ENCODE data around the gene RNF220. TPM values are rescaled to one million over a fixed set of nuclear protein-coding genes. Genes with fewer than 3 reads are reported as not detected.

The RNF220 gene
- total and polyA plus RNA-seq, 2 of the 13 experiments (the other 11 are each of a cell fraction or from before 2014, with no cell fraction given) = 48.2 to 72.1 TPM

DNA sequence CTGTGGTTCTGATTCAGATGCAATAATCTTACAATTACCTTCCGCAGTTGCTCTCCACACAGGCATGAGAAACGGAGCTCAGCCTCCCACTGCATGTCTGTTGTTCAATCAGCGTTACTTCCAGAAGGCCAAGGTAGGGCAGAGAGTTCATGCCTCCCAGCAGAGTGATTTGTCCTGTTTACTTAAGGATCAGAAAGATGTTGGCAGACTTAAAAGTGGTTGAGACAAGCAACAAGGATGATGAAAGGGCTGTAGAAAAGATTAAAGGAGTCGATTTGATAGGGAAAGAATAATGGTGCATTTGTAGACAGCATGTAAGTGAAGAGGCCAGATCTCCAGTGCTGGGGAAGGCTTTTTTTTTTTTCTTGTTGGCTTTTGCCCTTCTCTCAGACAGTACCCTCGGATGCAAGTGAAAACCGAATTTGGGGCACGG lies 296.1 kb downstream of the RNF220 start (continued):
- TF ChIP-seq MED8 (CRISPR knock-in tag; IDR thresholded peaks at IDR 0.05; ENCODE audit: insufficient replicate concordance) (no peak), PREB (CRISPR knock-in tag; IDR thresholded peaks at IDR 0.05) (no peak), TARDBP (CRISPR knock-in tag; IDR thresholded peaks at IDR 0.05) (peak; percentile 74; the same call in 1 of the 2 replicates), ERF (CRISPR knock-in tag; IDR thresholded peaks at IDR 0.05) (no peak), BRCA1 (CRISPR knock-in tag; IDR thresholded peaks at IDR 0.05) (no peak), EHMT2 (IDR thresholded peaks at IDR 0.05; ENCODE audit: borderline replicate concordance, low read depth, low read length) (no peak), DR1 (CRISPR knock-in tag; IDR thresholded peaks at IDR 0.05) (no peak), ESRRA (CRISPR knock-in tag; IDR thresholded peaks at IDR 0.05; ENCODE audit: low read depth) (no peak), FOXM1 (CRISPR knock-in tag; IDR thresholded peaks at IDR 0.05) (no peak), ZBTB43 (CRISPR knock-in tag; conservative IDR thresholded peaks at IDR 0.05) (no peak), ZFP36L2 (CRISPR knock-in tag; IDR thresholded peaks at IDR 0.05) (no peak), ELF3 (CRISPR knock-in tag; IDR thresholded peaks at IDR 0.05) (no peak), ZNF225 (CRISPR knock-in tag; IDR thresholded peaks at IDR 0.05) (no peak), ZNF777 (CRISPR knock-in tag; IDR thresholded peaks at IDR 0.05) (no peak), ZSCAN25 (CRISPR knock-in tag; IDR thresholded peaks at IDR 0.05) (no peak), ZNF710 (CRISPR knock-in tag; IDR thresholded peaks at IDR 0.05; ENCODE audit: borderline replicate concordance) (0 out of 2 replicates have a peak, but pooled peaks have one; percentile 54), SRF (IDR thresholded peaks at IDR 0.05; ENCODE audit: low read depth, low read length) (no peak), TERF1 (CRISPR knock-in tag; IDR thresholded peaks at IDR 0.05) (no peak), ZNF580 (CRISPR knock-in tag; IDR thresholded peaks at IDR 0.05; ENCODE audit: borderline replicate concordance, low read depth) (no peak), ZNF850 (CRISPR knock-in tag; conservative IDR thresholded peaks at IDR 0.05) (no peak), ISL2 (CRISPR knock-in tag; IDR thresholded peaks at IDR 0.05) (peak; percentile 95)
- TF ChIP-seq, protein P1, sequence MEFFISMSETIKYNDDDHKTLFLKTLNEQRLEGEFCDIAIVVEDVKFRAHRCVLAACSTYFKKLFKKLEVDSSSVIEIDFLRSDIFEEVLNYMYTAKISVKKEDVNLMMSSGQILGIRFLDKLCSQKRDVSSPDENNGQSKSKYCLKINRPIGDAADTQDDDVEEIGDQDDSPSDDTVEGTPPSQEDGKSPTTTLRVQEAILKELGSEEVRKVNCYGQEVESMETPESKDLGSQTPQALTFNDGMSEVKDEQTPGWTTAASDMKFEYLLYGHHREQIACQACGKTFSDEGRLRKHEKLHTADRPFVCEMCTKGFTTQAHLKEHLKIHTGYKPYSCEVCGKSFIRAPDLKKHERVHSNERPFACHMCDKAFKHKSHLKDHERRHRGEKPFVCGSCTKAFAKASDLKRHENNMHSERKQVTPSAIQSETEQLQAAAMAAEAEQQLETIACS (CRISPR knock-in tag; IDR thresholded peaks at IDR 0.05) = no peak
- TF ChIP-seq, protein P2, sequence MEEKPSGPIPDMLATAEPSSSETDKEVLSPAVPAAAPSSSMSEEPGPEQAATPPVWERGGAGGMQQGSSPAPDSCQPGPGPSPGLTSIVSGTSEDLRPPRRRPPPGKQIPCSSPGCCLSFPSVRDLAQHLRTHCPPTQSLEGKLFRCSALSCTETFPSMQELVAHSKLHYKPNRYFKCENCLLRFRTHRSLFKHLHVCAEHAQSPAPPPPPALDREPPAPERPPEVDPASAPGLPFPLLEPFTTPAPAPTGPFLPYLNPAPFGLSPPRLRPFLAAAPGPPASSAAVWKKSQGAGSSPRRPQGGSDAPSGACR (CRISPR knock-in tag; IDR thresholded peaks at IDR 0.05) = no peak
